ENCODE measurements around the gene NECAB3. TPM values are rescaled to one million over a fixed set of nuclear protein-coding genes. Genes with fewer than 3 reads are reported as not detected.

The NECAB3 gene
- total RNA-seq, 1 experiment from 2014 or later = 43.5 TPM

GRCh38 chr20:33645396-33645795, 28.8 kb downstream of the NECAB3 start:
- Histone ChIP-seq H3K9me2 (replicated peaks; ENCODE audit: low read length) (no peaks in the 10 kb centered on the region), H3K4me3 (ENCODE audit: low read length) (no peak overlapping the region), H3F3A (ENCODE audit: low read length, unreplicated experiment) (no peaks in the 10 kb centered on the region), H3K79me2 (ENCODE audit: low read length) (no peaks in the 10 kb centered on the region), H3K4me2 (ENCODE audit: low read length) (no peak overlapping the region), H3K27me3 (ENCODE audit: low read length) (no peaks in the 10 kb centered on the region), H3K4me1 (ENCODE audit: insufficient read depth, low read length) (peaks cover 21% of the 10 kb centered on the region), H4K20me1 (ENCODE audit: low read length) (no peaks in the 10 kb centered on the region), H3K9me3 (ENCODE audit: low read length) (no peaks in the 10 kb centered on the region), H3K9ac (ENCODE audit: low read length) (no peak overlapping the region), H3K36me3 (ENCODE audit: low read depth, low read length) (peaks cover 15% of the 10 kb centered on the region), H2AFZ (ENCODE audit: low read length) (no peak overlapping the region), H3K27ac (ENCODE audit: low read length) (no peak overlapping the region)
- ChIA-PET POLR2A (ENCODE audit: unreplicated experiment) (no interaction called here), CTCF (no interaction called here)
- no peak for ATAC-seq
- DNase-seq = no peak
- TF ChIP-seq EZH2 (IDR thresholded peaks at IDR 0.05; ENCODE audit: low read length, unreplicated experiment) (no peak), EZH2phosphoT487 (IDR thresholded peaks at IDR 0.05; ENCODE audit: borderline replicate concordance, low read length) (no peak)
- TF ChIP-seq, protein P1, sequence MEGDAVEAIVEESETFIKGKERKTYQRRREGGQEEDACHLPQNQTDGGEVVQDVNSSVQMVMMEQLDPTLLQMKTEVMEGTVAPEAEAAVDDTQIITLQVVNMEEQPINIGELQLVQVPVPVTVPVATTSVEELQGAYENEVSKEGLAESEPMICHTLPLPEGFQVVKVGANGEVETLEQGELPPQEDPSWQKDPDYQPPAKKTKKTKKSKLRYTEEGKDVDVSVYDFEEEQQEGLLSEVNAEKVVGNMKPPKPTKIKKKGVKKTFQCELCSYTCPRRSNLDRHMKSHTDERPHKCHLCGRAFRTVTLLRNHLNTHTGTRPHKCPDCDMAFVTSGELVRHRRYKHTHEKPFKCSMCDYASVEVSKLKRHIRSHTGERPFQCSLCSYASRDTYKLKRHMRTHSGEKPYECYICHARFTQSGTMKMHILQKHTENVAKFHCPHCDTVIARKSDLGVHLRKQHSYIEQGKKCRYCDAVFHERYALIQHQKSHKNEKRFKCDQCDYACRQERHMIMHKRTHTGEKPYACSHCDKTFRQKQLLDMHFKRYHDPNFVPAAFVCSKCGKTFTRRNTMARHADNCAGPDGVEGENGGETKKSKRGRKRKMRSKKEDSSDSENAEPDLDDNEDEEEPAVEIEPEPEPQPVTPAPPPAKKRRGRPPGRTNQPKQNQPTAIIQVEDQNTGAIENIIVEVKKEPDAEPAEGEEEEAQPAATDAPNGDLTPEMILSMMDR (conservative IDR thresholded peaks at IDR 0.05; ENCODE audit: low read depth, low read length) = no peak
- intact Hi-C loops (cut with micrococcal nuclease) = loop anchor here (5.0 kb wide), 2 partner anchors 83 to 128 kb away; no protein-coding TSS in a partner anchor
- TSS peak; percentile 12 for BruUV-seq (replicated peaks)

GRCh38 chr20:33645072-33645358, 29.2 kb downstream of the NECAB3 start:
- Histone ChIP-seq H3K27me3 (ENCODE audit: low read length) (no peaks in the 10 kb centered on the region), H2AFZ (ENCODE audit: low read length) (no peak overlapping the region), H3K9me2 (replicated peaks; ENCODE audit: low read length) (no peaks in the 10 kb centered on the region), H3K9me3 (ENCODE audit: low read length) (no peaks in the 10 kb centered on the region), H3K4me3 (ENCODE audit: low read length) (no peak overlapping the region), H3K36me3 (ENCODE audit: low read depth, low read length) (peaks cover 15% of the 10 kb centered on the region), H3K27ac (ENCODE audit: low read length) (no peak overlapping the region), H3K4me1 (ENCODE audit: insufficient read depth, low read length) (peaks cover 21% of the 10 kb centered on the region), H3K79me2 (ENCODE audit: low read length) (no peaks in the 10 kb centered on the region), H3K9ac (ENCODE audit: low read length) (no peak overlapping the region), H3K4me2 (ENCODE audit: low read length) (no peak overlapping the region), H4K20me1 (ENCODE audit: low read length) (no peaks in the 10 kb centered on the region), H3F3A (ENCODE audit: low read length, unreplicated experiment) (no peaks in the 10 kb centered on the region)
- DNase-seq = no peak
- intact Hi-C loops (cut with micrococcal nuclease) = loop anchor here (5.0 kb wide), 2 partner anchors 83 to 128 kb away; no protein-coding TSS in a partner anchor
- ATAC-seq = no peak
- BruUV-seq (replicated peaks) = no TSS peak
- ChIA-PET POLR2A (ENCODE audit: unreplicated experiment) (no interaction called here), CTCF (no interaction called here)
- TF ChIP-seq, protein P1 (conservative IDR thresholded peaks at IDR 0.05; ENCODE audit: low read depth, low read length) = no peak
- TF ChIP-seq EZH2 (IDR thresholded peaks at IDR 0.05; ENCODE audit: low read length, unreplicated experiment) (no peak), EZH2phosphoT487 (IDR thresholded peaks at IDR 0.05; ENCODE audit: borderline replicate concordance, low read length) (no peak)

DNA sequence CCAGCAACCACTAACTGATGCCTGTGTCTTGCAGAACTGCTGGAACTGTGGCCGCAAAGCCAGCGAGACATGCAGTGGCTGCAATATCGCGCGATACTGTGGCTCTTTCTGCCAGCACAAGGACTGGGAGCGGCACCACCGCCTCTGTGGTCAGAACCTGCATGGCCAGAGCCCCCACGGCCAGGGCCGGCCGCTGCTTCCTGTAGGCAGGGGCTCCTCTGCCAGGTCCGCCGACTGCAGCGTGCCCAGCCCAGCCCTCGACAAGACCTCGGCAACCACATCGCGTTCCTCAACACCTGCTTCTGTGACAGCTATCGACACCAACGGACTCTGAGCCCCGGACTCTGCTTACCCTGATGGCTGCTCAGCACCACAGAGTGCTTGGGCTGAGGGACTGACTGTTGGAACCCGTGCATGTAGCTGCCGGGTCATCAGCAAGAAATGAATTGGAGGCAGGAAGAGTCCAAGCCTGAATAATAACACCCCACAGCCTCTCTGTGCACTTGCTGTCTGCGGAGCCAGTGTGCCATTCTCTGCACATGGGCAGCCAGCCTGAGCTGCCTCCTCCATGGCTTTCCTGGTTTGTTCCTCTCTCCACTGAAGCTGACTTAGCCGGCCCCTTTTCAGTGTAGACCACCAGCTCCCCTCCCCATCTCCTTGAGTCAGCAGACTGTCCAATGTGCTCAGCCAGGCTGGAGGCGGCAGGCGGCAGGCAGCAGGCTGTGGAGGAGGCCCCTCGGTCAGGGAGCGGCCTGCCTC, 29.7 kb downstream of the NECAB3 start:
- ChIA-PET CTCF (no interaction called here), POLR2A (ENCODE audit: unreplicated experiment) (no interaction called here)
- ATAC-seq = no peak
- no peaks in the 10 kb centered on the region for H3K9me2 ChIP-seq (replicated peaks; ENCODE audit: low read length)
- no peak overlapping the region for H2AFZ ChIP-seq (ENCODE audit: low read length)
- no peaks in the 10 kb centered on the region for H4K20me1 ChIP-seq (ENCODE audit: low read length)
- intact Hi-C loops (cut with micrococcal nuclease) = loop anchor here (5.0 kb wide), 2 partner anchors 82 to 127 kb away; no protein-coding TSS in a partner anchor
- no peak for DNase-seq
- no peaks in the 10 kb centered on the region for H3K27me3 ChIP-seq (ENCODE audit: low read length)
- no peaks in the 10 kb centered on the region for H3F3A ChIP-seq (ENCODE audit: low read length, unreplicated experiment)
- no peak overlapping the region for H3K9ac ChIP-seq (ENCODE audit: low read length)
- no TSS peak for BruUV-seq (replicated peaks)
- TF ChIP-seq EZH2 (IDR thresholded peaks at IDR 0.05; ENCODE audit: low read length, unreplicated experiment) = no peak
- no peak for TF ChIP-seq EZH2phosphoT487 (IDR thresholded peaks at IDR 0.05; ENCODE audit: borderline replicate concordance, low read length)
- TF ChIP-seq, protein P1 (conservative IDR thresholded peaks at IDR 0.05; ENCODE audit: low read depth, low read length) = no peak
- H3K4me1 ChIP-seq (ENCODE audit: insufficient read depth, low read length) = peaks cover 21% of the 10 kb centered on the region
- H3K4me3 ChIP-seq (ENCODE audit: low read length) = no peak overlapping the region
- H3K9me3 ChIP-seq (ENCODE audit: low read length) = no peaks in the 10 kb centered on the region
- no peaks in the 10 kb centered on the region for H3K79me2 ChIP-seq (ENCODE audit: low read length)
- H3K27ac ChIP-seq (ENCODE audit: low read length) = no peak overlapping the region
- H3K36me3 ChIP-seq (ENCODE audit: low read depth, low read length) = peaks cover 15% of the 10 kb centered on the region
- no peak overlapping the region for H3K4me2 ChIP-seq (ENCODE audit: low read length)
